Measurements from ENCODE around the gene TNFRSF21.

TNFRSF21 gene

DNA sequence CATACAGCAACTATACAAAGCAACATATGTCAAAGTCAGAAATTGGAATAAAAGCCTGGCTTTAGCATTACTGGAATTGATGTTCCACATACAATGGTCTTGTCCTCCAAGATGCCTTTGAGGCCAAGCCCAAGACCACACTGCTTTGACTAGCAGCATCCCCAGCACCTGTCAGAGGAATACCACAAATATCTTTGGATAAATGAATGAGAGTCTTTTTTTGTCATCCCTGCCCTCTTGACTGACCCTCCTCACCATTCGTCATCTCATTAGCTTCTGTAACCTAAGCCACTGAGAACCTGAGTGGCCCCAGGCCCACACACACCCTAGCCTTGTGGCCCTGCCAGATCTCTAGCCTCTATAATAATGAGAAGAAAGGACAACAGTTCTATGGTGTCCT lies 48.5 kb downstream of the TNFRSF21 start:
- no peak for DNase-seq
- intact Hi-C loops (cut with DNase I): no loop called here

DNA sequence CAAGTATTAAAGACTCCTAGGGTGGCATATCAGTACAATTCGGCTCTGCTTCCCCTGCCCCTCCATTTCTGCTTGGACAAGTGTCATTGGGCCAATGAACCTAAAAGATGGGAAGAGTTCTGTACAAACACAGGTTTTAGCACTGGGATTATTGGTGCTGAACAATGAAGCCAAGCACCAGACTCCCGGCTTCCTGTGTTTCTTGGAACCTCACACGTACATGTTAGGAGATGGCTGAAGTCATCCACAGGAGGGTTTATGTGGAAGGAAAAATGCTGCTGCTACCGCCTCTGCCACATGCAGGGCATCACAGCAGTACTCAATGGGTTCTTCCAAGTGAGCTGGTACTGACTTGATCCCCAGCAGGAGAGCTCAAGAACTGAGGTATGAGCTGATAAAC lies 49.7 kb downstream of the TNFRSF21 start:
- no peak for DNase-seq
- intact Hi-C loops (cut with DNase I): no loop called here

GRCh38 chr6:47258724-47259347 lies 50.9 kb downstream of the TNFRSF21 start:
- intact Hi-C loops (cut with DNase I): no loop called here
- no peak for DNase-seq

DNA sequence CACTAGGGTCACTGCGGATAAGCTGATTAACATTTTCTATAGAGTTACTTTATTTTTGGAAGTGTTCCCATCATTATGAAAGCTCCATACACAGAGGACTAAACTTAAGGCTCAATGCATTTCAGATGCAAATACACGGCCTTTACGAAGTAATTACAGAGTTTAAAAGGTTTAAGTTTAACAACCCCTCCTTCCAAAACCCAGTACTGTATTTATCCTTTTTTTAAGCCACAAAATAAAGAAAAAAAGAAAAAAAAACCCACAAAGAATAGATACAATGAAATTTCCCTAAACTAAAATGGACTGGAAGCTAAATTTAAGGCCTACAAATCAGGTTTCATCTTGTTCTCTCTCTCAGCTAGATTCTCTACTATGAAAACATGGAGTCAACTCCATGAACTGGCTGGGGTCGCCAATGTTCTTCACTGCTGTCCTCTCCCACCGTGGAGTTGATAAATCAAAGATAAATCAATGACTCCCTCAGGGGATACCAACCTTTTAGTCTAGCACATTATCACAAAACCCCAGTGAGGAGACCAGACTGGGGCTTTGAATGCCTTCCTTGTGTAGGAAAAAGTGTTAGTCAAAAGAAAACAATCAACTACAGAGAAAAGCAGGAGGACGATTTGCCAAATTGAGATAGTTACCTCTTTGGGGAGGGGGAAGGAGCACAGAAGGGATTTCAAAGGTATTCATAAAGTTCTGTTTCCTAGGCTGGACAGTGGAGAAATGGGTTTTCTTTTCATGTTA lies 52.5 kb downstream of the TNFRSF21 start:
- intact Hi-C loops (cut with DNase I): no loop called here

DNA sequence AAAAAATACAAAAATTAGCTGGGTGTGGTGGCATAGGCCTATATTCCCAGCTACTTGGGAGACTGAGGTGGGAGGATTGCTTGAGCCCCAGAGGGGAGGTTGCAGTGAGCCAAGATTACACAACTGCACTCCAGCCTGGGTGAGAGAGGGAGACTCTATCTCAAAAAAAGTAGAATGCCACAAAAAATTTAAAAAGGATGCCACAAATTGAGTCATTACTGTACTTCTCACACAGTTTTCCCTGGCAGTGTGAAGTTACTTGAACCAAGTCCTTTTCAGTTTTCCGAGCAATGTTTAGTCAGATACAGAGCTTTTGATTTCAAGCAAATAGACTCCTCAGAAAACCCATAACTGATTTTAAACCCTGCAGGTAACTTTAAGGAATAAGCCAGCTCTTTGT lies 53.3 kb downstream of the TNFRSF21 start:
- no peak for DNase-seq
- intact Hi-C loops (cut with DNase I): no loop called here

More for the DNA sequence above, 52.5 kb downstream of the TNFRSF21 start:
- DNase-seq: no peak

DNA sequence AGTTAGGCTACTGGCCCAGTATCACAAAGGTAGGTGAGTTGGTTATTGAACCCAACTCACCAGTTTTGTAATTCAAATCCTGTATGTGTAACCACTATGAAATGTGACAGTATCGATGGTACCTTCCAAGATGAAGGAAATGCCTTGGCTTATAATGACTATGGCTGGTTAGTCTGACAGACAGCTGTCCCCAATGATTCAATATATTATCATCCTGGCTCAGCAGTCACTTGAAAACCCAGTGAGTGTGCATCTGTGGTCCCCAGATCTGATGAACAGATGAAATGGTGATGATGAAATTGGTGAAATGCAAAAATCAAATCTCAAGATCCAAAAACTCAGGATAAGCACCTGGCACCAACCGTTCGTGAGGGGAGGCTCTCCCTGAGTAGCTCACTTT lies 54.8 kb downstream of the TNFRSF21 start:
- no peak for DNase-seq
- intact Hi-C loops (cut with DNase I): no loop called here

DNA sequence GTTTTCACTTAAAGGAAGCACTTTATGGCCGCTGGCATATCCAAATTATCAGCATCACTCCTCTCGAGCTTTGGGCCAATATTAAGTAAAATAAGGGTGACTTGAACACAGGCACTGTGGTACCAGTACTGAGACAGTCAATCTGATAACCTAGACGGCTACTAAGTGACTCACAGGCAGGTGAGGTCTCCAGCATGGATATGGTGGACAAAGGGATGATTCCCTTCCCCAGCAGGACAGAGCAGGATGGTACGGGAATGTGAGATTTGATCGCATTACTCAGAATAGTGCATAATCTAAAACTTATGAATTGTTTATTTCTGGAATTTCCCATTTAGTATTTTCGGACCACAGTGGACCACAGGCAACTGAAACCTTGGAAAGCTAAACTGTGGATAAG lies 55.7 kb downstream of the TNFRSF21 start:
- intact Hi-C loops (cut with DNase I): no loop called here
- DNase-seq: no peak

DNA sequence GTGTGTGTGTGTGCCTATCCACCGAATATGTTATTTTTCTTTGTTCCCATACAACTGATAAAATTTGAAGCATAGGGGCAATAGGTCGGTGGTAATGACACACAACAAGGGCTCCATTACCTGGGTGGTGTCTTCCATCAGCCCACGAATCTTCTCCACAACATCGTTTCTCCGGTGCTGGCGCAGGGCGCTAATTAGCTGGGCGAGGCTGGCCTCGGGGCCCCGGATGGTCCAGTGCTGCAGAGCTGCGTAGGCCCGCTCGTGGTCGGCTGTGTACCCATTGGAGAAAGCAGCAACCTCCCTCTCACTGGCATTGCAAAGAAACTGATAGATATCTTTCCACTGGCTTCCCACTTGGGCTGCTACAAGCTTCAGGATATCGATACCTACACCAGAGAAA lies 56.6 kb downstream of the TNFRSF21 start:
- intact Hi-C loops (cut with DNase I): no loop called here
- DNase-seq: no peak

- DNase-seq: no peak
- intact Hi-C loops (cut with DNase I): no loop called here
Measured at GRCh38 chr6:47252633-47253032, 57.1 kb downstream of the TNFRSF21 start.

GRCh38 chr6:47251396-47251795 lies 58.3 kb downstream of the TNFRSF21 start:
- intact Hi-C loops (cut with DNase I): no loop called here
- DNase-seq: no peak

DNA sequence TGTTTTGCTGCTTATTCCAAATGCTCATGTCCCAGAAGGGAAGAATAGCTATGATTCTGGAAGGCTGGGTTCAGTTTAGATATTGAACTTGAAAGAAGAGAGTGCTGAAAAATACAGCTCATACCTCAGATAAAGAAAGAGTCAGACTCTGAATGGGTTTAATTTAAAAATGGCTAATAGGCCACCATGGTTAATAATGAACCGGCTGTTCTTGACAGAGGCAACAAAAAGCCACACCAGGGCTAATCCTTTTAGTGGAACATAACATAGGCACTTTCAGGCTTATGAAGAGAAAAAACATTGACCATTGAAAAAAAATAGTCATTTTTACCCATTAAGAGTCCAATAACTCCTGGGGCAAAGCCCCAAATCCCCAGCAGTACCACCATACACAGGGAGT lies 59.4 kb downstream of the TNFRSF21 start:
- intact Hi-C loops (cut with DNase I): no loop called here

GRCh38 chr6:47248446-47248845 lies 61.3 kb downstream of the TNFRSF21 start:
- no peak for DNase-seq
- intact Hi-C loops (cut with DNase I): no loop called here

More for the DNA sequence above, 59.4 kb downstream of the TNFRSF21 start:
- DNase-seq: no peak

DNA sequence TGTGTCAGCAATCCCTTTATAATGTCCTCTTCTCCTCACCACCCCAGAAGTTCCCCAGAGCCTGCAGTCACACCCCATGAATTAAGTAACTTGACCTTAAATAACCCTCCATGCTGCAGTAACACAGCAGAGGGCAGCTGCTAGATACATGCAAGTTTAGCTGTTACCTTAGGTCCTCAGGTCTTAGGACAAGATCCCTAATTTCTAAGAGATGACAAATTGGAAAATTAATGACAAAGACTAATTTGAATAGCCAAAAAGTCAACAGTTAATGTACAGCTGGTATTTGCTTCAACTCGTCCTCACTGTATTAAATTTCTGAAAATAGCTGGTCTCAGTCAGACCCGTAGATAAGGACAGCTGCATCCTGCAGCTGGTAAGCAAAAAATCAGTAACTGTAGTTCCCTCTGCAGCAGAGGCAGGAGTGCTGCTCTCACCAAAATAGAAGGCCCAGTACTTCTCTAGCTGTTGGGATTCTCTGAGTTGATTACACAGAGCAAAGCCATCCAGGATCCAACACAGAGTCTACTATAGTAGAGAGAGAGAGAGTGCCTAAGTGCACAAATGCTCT lies 62.4 kb downstream of the TNFRSF21 start:
- peak in 2 of 42 donors; percentile 20 to 23 for DNase-seq
- intact Hi-C loops (cut with DNase I): no loop called here

DNA sequence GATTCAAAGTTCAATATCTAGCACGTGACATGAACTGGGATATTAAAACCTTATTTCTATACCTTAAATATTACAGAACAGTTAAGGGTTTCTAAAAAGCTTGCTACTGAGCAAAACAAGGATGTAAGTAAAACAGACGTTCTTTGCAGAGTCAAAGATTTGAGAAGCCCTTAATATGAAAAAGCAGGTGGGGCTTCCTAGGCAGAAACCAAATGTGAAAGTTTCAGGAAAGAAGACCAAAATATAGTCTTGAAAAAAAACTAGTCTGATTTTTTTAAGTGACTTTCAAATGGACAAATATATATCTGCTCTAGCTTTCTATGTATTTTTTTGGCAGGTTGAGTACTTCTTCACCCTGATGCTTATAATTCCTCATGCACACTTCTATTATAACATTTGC lies 63.2 kb downstream of the TNFRSF21 start:
- intact Hi-C loops (cut with DNase I): no loop called here
- no peak for DNase-seq

DNA sequence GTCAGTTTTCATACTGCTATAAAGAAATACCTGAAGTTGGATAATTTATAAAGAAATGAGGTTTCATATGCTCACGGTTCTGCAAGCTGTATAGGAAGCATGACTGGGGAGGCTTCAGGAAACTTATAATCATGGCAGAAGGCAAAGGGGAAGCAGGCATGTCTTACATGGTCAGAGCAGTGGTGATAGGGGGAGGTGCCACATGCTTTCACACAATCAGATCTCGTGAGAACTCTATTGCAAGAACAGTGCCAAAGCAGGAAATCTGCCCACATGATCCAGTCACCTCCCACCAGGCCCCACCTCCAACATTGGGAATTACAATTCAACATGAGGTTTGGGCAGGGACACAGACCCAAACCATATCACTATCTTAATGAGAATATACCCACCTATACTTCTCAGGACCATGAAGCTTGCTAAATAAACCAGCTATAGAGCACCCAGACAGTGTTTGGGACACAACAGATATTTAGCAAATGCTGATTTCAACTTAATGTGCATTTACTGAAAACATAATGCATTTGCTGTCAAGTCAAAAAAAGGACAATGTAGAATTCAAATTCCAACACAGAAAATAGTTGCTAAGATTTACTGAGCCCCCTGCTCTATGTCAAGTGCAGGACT lies 63.8 kb downstream of the TNFRSF21 start:
- intact Hi-C loops (cut with DNase I): no loop called here

DNA sequence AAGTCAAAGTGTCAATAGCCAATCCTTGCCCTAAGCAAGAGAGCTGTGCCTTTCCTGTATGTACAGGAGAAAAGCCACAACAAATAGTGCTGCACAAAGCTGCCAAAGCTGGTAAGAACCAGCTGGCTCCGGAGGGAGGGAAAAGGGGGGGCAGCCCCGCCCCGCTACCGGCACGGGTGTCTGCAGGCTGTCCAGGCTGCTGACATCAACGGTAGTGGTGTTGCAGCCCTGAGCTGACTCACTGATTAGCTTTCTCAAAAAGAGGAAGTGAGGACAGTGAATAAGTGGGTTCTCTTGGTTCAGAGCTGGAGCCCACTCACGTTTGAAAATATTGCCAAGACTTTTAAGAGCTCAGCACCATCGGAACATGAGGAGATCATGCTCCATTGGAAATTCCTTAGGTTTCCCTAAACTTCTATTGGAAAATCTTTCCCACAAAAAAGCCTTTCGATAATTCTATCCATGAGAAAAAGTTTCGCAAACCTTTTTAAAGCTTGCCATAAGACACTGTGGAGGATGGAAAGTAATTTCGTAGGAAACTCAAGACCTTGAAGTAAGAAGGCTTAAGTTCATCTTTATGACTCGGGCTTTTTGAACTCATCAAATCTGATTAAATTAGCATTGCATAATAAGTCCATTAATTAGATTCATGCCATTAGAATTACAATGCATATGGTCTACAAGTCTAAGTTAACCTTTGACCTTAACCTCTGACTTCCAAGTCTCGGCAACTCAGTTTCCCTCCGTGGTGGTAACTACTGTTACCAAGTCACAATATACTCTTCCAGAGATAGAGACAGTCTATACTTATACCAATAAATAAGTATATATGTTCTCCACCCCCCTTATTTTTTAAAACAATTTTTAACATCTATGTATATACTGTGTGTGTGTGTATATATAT lies 67.0 kb downstream of the TNFRSF21 start:
- intact Hi-C loops (cut with DNase I): no loop called here
- peak; percentile 28 to 84 (median 61) for DNase-seq

More for the DNA sequence above, 63.8 kb downstream of the TNFRSF21 start:
- DNase-seq: no peak

DNA sequence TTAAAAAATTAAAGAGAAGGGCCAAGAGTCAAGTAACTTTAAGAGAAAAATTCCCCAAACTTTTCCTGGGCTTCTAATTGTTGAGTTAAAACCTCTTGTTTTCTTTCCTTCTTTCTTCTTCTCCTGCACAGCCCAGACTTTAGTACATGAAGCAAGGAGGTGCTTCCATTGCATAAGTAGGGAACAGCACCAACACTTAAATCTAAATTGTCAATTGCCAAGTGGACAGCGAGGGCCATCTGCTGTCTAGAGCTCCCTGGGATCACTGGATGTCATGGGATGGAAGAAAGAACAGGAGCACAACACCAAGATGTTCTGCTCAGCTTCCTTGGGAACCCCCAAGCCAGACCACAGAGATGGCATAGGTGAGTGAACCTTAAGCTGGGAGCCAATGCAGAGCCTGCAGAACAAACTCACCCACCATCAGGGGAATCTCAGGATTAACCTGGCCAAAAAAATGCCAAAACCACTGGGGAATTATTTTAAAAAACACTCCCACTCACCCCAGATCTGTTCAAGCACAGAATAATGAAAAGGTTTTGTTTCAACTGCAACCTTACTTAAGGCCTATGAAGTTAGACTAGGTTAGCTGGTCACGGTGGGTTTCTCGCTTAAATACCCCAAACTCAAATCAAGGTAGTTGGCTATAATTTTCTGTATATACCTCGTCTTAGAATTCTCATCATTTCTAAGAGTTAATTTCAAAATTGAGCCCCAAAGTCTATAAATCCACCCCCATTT lies 67.8 kb downstream of the TNFRSF21 start:
- intact Hi-C loops (cut with DNase I): no loop called here
- no peak for DNase-seq

DNA sequence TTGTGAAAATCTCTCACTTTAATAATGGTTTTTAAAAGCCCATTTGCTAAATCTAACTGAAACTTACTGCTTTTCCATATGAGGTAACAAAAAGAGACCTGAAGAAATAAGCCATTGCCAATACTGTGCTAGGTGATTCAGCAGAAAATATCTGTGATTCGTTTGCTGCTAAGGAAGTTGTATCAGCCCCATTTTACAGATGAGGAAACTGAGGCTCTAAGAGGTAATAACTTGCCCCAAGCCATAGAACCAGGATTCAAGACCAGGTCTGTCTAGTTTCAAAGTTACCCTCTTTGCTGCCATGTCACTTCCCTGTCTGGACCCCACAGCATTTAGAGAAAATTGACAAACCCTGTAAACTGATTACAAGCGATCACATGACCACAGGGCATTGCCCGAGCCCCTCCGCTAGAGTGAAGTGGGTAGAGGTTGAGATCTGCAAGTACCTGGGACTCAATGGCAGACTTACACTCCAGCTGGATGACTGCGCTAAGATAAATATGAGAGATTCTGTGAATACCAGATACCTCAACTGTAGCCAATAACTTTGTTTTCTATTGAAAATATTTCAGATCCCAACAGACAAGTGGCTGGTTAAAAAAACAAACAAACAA lies 69.3 kb downstream of the TNFRSF21 start:
- intact Hi-C loops (cut with DNase I): no loop called here

More for the DNA sequence above, 69.3 kb downstream of the TNFRSF21 start:
- no peak for DNase-seq

Data from head of caudate nucleus (tissue), 42 donors.